HG03108 (cell line): ENCODE measurements around the gene CYTL1.
"Not testable (repeated sequence)": the region's sequence is repeated elsewhere in the genome, so short reads cannot be mapped to it uniquely, and the experiment has no call there.

Source experiments
- ATAC-seq: cut with Tn5 transposase; IDR thresholded peaks from one replicate; pipeline ENCODE4 v1.9.1; 2021; ENCODE audit warnings: moderate library complexity; ENCODE audit not compliant: unreplicated experiment

Gene CYTL1

GRCh38 chr4:5034206-5034605, 14.9 kb upstream of the CYTL1 start:
- no peak for ATAC-seq

DNA sequence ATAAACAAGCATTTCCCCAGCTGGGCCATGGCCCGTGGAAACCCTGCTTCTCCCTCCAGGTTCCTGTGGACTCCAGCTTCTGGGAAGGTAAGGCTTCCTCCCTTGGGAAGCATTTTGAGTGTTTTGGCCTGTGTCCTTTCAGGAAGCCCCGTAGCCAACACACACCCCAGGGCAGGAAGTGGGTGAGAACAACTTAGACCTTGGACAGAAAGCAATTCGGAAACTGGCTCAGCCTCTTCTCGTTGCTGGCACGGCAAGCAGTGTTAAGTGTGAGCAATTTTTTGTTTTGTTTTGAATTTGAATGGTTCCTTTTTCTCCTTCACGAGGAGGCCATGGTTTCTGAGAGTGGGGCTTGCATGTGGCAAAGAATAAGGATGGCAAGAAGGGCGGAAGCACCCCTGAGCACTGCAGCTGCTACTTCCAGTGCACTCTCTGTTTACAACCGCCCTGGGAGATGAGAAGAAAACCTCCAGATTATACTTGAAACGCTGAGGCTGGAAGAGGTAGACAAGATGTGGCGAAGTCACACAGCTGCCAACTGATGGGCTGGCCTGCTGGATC, 14.1 kb upstream of the CYTL1 start:
- ATAC-seq = no peak

DNA sequence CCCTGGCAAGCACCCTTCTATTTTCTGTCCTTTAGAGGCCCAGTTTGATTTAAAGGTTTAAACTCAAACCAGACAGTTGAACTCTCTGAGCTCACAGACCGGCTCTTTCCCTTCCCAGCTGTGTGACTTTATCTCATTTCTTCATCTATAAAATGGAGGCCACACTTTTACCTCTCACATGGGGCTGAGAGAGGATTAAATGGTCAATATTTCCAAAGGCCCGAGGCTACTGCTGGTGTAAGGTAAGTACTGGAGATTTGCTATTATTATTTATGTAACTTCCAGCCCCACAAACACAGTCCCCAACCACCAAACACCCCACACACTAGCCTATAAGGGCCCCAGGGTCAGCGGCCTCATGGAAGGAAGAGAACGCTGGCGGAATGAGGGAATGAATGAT, 13.6 kb upstream of the CYTL1 start:
- no peak for ATAC-seq

DNA sequence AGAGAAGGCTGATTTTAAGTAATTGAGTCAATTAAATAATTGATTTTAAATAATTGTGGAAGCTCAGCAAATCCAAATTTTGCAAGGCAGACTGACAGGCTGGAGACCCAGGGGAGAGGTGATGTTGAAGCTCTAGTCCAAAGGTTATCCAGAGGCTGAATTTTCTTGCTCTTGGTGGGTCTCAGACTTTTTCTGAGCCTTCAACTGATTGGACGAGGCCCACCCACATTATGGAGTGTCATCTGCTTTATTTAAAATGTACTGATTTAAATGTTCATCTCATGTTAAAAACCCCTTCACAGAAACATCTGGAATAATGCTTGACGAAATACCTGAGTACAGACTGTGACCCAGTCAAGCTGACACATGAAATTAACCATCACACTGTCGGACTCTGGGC, 11.7 kb upstream of the CYTL1 start:
- no peak for ATAC-seq

- no peak for ATAC-seq
Measured at GRCh38 chr4:5030221-5030620, 11.0 kb upstream of the CYTL1 start.

- ATAC-seq = no peak
Measured at GRCh38 chr4:5029447-5029846, 10.2 kb upstream of the CYTL1 start.

GRCh38 chr4:5028480-5028879, 9.2 kb upstream of the CYTL1 start:
- no peak for ATAC-seq

- no peak for ATAC-seq
Measured at GRCh38 chr4:5027346-5027745, 8.1 kb upstream of the CYTL1 start.

GRCh38 chr4:5026371-5026770, 7.1 kb upstream of the CYTL1 start:
- ATAC-seq = no peak

DNA sequence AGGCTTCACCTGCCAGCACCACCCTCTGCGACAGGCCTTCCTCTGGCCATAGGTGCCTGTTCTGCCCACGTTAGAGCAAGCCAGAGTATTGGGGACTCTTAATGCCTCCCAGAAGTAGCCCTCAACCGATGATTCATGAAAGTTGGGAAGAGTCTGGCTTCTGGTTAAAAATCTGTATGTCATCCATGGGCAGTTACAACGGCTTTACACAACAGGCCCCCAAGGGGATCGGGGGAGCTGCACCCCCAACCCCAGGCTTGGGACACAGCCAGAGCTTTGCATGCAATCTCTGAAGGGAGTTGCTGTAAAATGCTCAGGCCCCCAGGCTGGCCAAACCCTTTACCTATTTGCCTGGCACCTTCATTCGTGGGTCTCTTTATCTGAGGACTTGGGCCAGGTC, 5.4 kb upstream of the CYTL1 start:
- no peak for ATAC-seq

DNA sequence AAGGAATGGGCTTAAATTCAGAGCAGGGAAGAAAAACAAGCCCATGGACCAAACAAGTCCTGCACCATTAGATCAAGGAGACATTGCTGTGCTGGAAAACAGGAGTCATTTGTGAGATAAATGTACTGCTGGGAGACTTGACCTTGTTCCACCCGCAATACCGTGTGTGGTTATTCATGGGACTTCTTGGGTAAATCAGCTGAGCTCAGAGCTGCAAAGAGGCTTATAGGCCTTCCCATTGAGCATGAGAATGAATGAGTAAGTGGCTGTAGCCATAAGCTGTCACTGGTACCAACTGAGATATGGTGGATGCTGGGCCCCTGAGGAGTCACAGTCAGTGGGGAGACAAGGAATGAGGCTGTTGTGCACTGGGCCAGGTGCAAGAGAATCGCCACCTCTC, 2.3 kb upstream of the CYTL1 start:
- no peak for ATAC-seq

DNA sequence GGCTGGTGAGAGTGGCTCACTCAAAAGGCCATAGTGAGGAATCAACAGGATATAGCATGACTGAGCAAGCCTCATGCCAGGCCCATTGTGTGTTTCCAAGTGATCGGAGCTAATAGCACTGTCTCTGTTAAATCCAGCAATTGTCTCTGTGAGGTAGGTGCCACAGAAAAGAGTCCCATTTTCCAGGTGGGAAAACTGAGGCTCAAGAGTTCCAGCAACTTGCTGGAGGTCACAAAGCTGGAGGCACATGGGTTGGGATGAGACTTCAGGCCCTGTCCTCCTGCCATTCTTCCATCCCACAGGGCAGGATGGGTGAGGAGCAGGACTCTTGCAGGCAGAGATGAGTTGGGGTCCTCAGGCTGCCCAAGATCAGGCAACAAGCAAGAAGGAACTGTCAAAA, 1.1 kb upstream of the CYTL1 start:
- no peak for ATAC-seq

DNA sequence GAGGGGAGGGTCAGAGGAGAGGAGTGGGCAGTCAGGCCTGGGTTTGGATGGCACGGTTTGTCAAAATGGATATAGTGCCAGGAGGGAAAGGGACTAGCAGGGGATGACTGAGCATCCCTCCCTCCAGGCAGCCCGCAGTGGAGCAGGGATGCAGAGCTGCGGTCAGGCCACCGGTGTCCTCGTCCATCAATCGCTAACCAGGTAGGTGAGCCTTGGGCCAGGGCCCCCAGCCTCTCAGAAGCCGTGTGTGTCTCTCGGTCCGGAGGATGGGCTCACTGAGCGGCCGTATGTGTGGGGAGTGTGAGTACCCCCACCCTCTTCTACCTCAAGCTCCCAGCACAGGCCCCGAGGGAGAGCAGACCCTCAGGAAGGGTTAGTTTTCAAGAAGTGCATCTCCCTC, 538 bp upstream of the CYTL1 start:
- no peak for ATAC-seq

DNA sequence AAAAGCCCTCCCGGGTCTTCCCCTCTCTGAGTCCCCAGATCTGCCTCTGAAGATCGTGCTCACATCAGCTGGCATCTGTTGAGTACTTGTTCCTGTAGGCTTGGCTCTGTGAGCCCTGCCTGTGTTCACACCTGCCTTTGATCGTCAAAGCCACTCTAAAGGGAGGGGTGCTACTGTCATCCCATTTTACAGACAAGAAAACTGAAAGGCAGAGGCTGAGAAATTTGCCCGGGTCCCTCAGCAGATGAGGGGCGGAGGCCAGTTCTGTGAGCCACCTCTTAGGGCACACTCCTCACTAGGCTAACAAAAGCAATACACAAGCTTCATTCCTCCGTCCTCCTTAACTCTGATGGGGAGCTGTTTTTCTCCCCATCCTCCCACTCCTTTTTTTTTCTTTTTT, 655 bp downstream of the CYTL1 start:
- no peak for ATAC-seq

GRCh38 chr4:5018096-5018495, 1.2 kb downstream of the CYTL1 start:
- no peak for ATAC-seq

GRCh38 chr4:5014007-5014682, 5.1 kb downstream of the CYTL1 start:
- no peak for ATAC-seq

- no peak for ATAC-seq
Measured at GRCh38 chr4:5012958-5013357, 6.3 kb downstream of the CYTL1 start.

DNA sequence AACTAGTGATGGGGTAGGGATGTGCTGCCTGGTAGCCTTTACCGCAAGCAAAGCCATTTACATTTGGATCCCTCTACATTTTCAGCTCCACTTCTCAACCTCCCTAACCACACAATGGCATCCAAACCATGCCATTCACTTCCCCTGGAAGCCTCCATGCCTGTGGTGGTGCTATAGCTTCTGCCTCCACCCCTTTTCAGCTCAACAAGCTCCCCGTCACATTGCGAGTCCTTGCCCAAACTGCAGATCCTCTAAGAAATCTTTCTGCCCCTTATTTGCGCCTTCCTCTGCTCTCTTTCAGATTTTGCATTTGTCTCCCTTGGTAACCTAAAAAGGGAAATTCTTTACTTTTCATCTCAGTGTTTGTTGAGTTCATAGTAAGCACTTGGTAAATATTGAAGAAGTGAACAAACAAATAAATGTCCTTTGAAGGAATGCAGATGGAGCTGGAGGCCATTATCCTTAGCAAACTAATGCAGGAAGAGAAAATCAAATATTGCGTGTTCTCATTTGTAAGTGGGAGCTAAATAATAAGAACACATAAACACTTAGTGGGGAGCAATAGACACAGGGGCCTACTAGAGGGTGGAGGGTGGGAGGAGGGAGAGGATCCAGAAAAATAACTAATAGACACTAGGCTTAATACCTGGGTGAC, 6.9 kb downstream of the CYTL1 start:
- ATAC-seq = no peak

DNA sequence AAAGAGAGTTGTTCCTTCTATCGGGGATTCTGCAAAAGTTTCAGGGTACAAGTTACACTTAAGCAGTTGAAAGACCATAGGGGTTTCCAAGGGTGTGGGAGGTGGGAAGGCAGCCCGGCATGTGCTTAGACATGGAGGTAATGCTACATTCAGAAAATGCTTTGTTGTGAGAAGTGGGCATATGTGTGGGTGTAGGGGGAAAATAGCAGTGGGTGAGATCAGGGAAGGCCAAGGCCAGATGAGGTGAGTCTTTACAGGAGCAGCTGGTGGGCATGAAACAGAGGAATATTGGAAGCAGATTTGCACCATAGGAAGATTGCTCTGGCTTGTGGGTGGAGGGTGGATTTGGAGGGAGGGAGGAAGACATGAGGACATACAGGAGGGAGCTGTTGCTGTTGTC, 8.3 kb downstream of the CYTL1 start:
- no peak for ATAC-seq

DNA sequence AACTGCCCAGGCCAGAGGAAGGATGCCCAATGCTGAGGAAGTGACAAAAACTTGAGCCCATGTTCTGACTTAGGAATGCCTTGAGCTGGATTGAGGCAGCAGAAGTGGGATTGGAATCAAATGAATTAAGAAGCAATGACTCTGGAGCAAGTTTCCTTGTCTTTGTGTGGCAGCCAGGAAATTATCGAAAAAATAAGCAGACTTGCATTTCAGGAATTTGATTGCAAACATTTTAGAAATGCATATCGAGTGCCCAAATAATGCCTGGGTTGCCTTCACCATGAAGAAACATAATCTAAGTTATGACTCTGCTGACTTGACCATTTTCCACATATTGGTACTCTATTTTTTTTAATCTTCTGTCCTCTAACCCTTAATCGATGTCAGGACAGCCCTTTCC, 9.5 kb downstream of the CYTL1 start:
- no peak for ATAC-seq

DNA sequence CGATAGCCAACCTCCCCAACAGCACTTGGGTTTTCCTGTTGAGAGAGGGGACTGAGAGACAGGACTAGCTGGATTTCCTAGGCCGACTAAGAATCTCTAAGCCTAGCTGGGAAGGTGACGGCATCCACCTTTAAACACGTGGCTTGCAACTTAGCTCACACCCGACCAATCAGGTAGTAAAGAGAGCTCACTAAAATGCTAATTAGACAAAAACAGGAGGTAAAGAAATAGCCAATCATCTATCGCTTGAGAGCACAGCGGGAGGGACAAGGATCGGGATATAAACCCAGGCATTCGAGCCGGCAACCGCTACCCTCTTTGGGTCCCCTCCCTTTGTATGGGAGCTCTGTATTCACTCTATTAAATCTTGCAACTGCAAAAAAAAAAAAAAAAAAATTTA, 12.3 kb downstream of the CYTL1 start:
- not testable (repeated sequence) for ATAC-seq

DNA sequence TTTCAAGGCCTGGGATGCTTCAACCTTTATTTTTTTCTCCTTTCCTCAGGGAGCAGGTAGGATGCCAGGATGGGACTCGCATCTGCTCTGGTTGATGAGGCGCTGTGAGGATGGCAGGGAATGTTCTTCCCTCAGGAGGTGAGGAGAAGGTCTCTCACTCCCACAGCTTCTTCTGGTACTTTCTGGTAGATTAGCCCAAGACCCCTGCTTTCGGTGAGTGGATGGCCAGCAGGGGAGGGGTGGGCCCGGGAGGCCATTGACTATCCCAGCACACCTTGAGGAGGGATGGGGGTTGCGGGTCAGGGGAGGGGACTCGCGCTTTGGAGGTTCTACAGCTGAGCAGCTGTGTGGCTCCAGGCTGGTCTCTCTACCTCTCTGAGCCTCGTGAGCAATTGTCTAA, 14.8 kb downstream of the CYTL1 start:
- ATAC-seq = no peak

DNA sequence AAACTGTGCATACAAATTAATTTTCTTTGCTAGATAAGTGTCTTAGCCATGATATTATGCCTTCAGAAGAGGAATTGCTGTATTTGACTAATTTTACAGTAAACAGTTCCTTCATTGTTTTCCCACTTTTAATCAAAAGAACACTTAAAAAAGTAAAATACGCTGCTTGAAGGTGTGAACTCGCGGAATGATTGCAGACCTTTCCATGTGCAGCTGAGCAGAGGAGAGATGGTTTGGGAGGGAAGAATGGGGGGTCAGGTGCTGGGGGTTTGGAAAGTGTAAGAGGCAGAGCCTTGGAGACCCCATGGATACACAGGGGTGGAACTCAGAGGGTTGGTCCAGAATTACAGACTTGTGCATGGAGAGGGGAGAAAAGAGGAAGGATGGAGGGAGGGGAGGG, 15.3 kb downstream of the CYTL1 start:
- ATAC-seq = no peak
